B cell (primary cell): Measurements from ENCODE around the gene SMAP2. TPM values are rescaled to one million over a fixed set of nuclear protein-coding genes. Genes with fewer than 3 reads are reported as not detected.

ENCODE experiments used
- ATAC-seq: fragments of 200-7000 bp; cut with Tn5 transposase; one replicate; pipeline ENCODE4 v1.10.0; 2021; ENCODE audit warnings: low read depth, mild to moderate bottlenecking, moderate number of reproducible peaks, moderate library complexity
- CTCF ChIA-PET: fragments of 350-600 bp; sonication (Branson Sonifier 250); formaldehyde crosslinking; loops from one replicate; lab custom pipeline; 2021; ENCODE audit warnings: antibody characterized with exemption, inconsistent platforms; lab: Charles Lee
- POLR2A ChIA-PET: fragments of 350-600 bp; sonication (Branson Sonifier 250); formaldehyde crosslinking; loops from one replicate; lab custom pipeline; 2021; ENCODE audit warnings: antibody characterized with exemption; lab: Charles Lee
- DNase-seq: peaks from one replicate; pipeline ENCODE4 v3.0.0; 2013
- H2AFZ ChIP-seq: 2 replicates; pipeline ENCODE4 v1.6.1; 2012; ENCODE audit warnings: mild to moderate bottlenecking, low read depth, low read length; ENCODE audit not compliant: insufficient read depth, poor library complexity, severe bottlenecking
- H3K27ac ChIP-seq, 2 donors: 1 replicate in 1 of 2; 2 replicates in 1 of 2; pipeline ENCODE4 v1.5.1; 2012 to 2013; ENCODE audit warnings: low read length in 2 of 2, mild to moderate bottlenecking in 2 of 2, moderate library complexity in 1 of 2
- H3K27me3 ChIP-seq, 4 experiments: fragments of 200-600 bp in 1 of 4; sonication (generic) in 1 of 4; replicated peaks in 1 of 4; 1 replicate in 2 of 4; 2 replicates in 2 of 4; pipeline versions ENCODE4 v1.6.1 to v1.7.0; 2013 to 2016; ENCODE audit warnings: low read length in 3 of 4, mild to moderate bottlenecking in 2 of 4, mixed read lengths in 1 of 4, moderate library complexity in 1 of 4; ENCODE audit not compliant: insufficient read depth in 4 of 4, control insufficient read depth in 3 of 4; ENCODE audit errors: control extremely low read depth in 1 of 4
- H3K36me3 ChIP-seq, 2 experiments: replicated peaks in 1 of 2; 1 replicate in 1 of 2; 2 replicates in 1 of 2; pipeline versions ENCODE4 v1.6.1 to v1.7.1; 2013; ENCODE audit warnings: low read length in 1 of 2; ENCODE audit not compliant: insufficient read depth in 2 of 2, control insufficient read depth in 1 of 2; ENCODE audit errors: control extremely low read depth in 1 of 2, extremely low read depth in 1 of 2
- H3K4me1 ChIP-seq, 2 donors: fragments of 200-600 bp in 1 of 2; sonication (generic) in 1 of 2; 1 replicate in 1 of 2; 2 replicates in 1 of 2; pipeline versions ENCODE4 v1.5.1 to v1.6.1; 2013 to 2017; ENCODE audit warnings: low read length in 2 of 2; ENCODE audit not compliant: control insufficient read depth in 2 of 2, insufficient read depth in 2 of 2
- H3K4me2 ChIP-seq: replicated peaks from 2 replicates; pipeline ENCODE3; 2012; ENCODE audit warnings: mild to moderate bottlenecking, low read depth, low read length; ENCODE audit not compliant: poor library complexity, severe bottlenecking
- H3K4me3 ChIP-seq, 5 experiments: fragments of 200-600 bp in 1 of 5; sonication (generic) in 1 of 5; 1 replicate in 3 of 5; 2 replicates in 2 of 5; pipeline versions ENCODE4 v1.5.1 to v1.7.0; 2011 to 2016; ENCODE audit warnings: low read length in 4 of 5, mild to moderate bottlenecking in 4 of 5, low read depth in 2 of 5, control low read depth in 1 of 5, moderate library complexity in 1 of 5; ENCODE audit not compliant: insufficient read depth in 1 of 5; ENCODE audit errors: control extremely low read depth in 1 of 5, extremely low read depth in 1 of 5
- H3K79me2 ChIP-seq: fragments of 200-600 bp; sonication (generic); one replicate; pipeline ENCODE4 v1.6.0; 2016; ENCODE audit warnings: low read length; ENCODE audit not compliant: control insufficient read depth, insufficient read depth
- H3K9ac ChIP-seq: fragments of 200-600 bp; sonication (generic); 2 replicates; pipeline ENCODE4 v1.6.1; 2017; ENCODE audit warnings: mild to moderate bottlenecking, low read length, moderate library complexity
- H3K9me3 ChIP-seq, 3 donors: one replicate each; pipeline versions ENCODE4 v1.6.1 to v1.7.1; 2013; ENCODE audit warnings: low read length in 2 of 3; ENCODE audit not compliant: control insufficient read depth in 2 of 3, insufficient read depth in 1 of 3; ENCODE audit errors: control extremely low read depth in 1 of 3
- H4K20me1 ChIP-seq: 2 replicates; pipeline ENCODE4 v1.6.0; 2012; ENCODE audit warnings: mild to moderate bottlenecking, low read length; ENCODE audit not compliant: insufficient read depth, control insufficient read depth, poor library complexity, severe bottlenecking
- H3K27ac Mint-ChIP-seq: one replicate; pipeline ENCODE4 v1.8.0; 2021; ENCODE audit warnings: mixed read lengths
- H3K27me3 Mint-ChIP-seq: one replicate; pipeline ENCODE4 v1.8.0; 2021; ENCODE audit warnings: mixed read lengths
- H3K4me1 Mint-ChIP-seq: one replicate; pipeline ENCODE4 v1.8.0; 2021; ENCODE audit warnings: mixed read lengths
- H3K4me3 Mint-ChIP-seq: one replicate; pipeline ENCODE4 v1.8.0; 2021; ENCODE audit warnings: mixed read lengths
- H3K9me3 Mint-ChIP-seq: one replicate; pipeline ENCODE4 v1.8.0; 2022; ENCODE audit warnings: mixed read lengths; ENCODE audit not compliant: insufficient read depth
- EZH2 ChIP-seq: IDR thresholded peaks from 2 replicates; pipeline ENCODE4 v1.6.1; 2012; ENCODE audit warnings: borderline replicate concordance, low read depth, mild to moderate bottlenecking, moderate library complexity, low read length; ENCODE audit not compliant: insufficient read depth, poor library complexity, severe bottlenecking
- WGBS: methylation state at CpG from one replicate; pipeline ENCODE4 v1.1.5; 2013; ENCODE audit warnings: missing lambda C conversion rate; ENCODE audit not compliant: insufficient coverage; 5-methylcytosine and 5-hydroxymethylcytosine counted together
- intact Hi-C: fragments of 100-400 bp; cut with micrococcal nuclease; formaldehyde crosslinking; loops from one replicate; pipeline ENCODE4 v1.10.0; 2022
- polyA plus RNA-seq: library from polyadenylated mRNA; depleted of rRNA; stranded (reverse); fragments of >200 nt; gene quantifications from 2 replicates; pipeline ENCODE4 v1.2.3, GENCODE V29; 2012
- total RNA-seq, 2 donors: library from RNA; stranded (reverse); fragments of 120-200 nt in 1 of 2; gene quantifications; 1 replicate in 1 of 2; 2 replicates in 1 of 2; pipeline versions ENCODE4 v1.2.3 to v1.2.4, GENCODE V29; 2013 to 2022
- TF ChIP-seq, protein P1 (sequence below): fragments of 200-600 bp; IDR thresholded peaks from one replicate; pipeline ENCODE4 v1.8.0; 2022; ENCODE audit warnings: antibody characterized with exemption, mild to moderate bottlenecking

SMAP2 gene
- total and polyA plus RNA-seq, 2 donors (not counting 1 experiment from before 2014, with no cell fraction given): 275 to 305 TPM

DNA sequence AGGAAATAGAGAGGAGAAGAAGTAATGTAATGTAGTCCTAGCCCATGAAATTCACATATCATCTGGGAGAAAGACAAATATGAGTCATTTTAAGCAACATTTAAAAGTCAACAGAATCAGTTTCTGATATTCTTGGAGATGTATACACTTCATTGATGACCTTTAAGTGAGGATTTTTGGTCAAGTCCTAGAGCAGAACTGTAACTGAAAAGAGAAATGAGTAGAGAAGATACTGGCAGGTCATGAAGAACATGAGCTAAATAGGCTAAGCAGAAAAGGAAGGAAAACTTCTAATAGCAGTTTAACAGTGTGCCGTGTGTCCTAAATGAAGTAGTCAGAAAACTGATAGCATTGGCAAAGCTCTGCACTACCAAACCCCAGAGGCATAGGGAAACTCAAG, 81.3 kb downstream of the SMAP2 start:
- Histone ChIP-seq H3K4me2 (no peak overlapping the region), H3K27ac (no peak overlapping the region), H3K9me3 (peaks cover 17 to 58% (median 43%) of the 10 kb centered on the region in 3 donors), H3K79me2 (no peaks in the 10 kb centered on the region), H4K20me1 (no peaks in the 10 kb centered on the region), H3K9ac (no peak overlapping the region), H3K4me1 (peaks cover 11 to 12% of the 10 kb centered on the region in 2 donors), H3K36me3 (peaks cover 13 to 19% of the 10 kb centered on the region in 2 experiments), H2AFZ (no peak overlapping the region), H3K4me3 (no peak overlapping the region), H3K27me3 (no peaks in the 10 kb centered on the region)
- no peak for ATAC-seq
- POLR2A ChIA-PET: no interaction called here
- Mint-ChIP-seq H3K27me3 (no peaks in the 10 kb centered on the region), H3K9me3 (peaks cover 35% of the 10 kb centered on the region), H3K4me3 (no peak overlapping the region), H3K4me1 (peaks cover 19% of the 10 kb centered on the region), H3K27ac (no peak overlapping the region)
- DNase-seq: no peak
- intact Hi-C loops: loop anchor here (5.0 kb wide), 1 partner anchor 83 kb away; the partner anchor contains the start of gene SMAP2
- CTCF ChIA-PET: interaction anchor here (0.6 to 0.7 kb wide), 3 partner anchors 18 to 413 kb away, joined by 3 to 4 read pairs (median 4); no protein-coding TSS in a partner anchor
- WGBS: no CpG with 5 or more reads among the region's 1 CpG
- no peak for TF ChIP-seq EZH2
- TF ChIP-seq, protein P1, sequence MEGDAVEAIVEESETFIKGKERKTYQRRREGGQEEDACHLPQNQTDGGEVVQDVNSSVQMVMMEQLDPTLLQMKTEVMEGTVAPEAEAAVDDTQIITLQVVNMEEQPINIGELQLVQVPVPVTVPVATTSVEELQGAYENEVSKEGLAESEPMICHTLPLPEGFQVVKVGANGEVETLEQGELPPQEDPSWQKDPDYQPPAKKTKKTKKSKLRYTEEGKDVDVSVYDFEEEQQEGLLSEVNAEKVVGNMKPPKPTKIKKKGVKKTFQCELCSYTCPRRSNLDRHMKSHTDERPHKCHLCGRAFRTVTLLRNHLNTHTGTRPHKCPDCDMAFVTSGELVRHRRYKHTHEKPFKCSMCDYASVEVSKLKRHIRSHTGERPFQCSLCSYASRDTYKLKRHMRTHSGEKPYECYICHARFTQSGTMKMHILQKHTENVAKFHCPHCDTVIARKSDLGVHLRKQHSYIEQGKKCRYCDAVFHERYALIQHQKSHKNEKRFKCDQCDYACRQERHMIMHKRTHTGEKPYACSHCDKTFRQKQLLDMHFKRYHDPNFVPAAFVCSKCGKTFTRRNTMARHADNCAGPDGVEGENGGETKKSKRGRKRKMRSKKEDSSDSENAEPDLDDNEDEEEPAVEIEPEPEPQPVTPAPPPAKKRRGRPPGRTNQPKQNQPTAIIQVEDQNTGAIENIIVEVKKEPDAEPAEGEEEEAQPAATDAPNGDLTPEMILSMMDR: no peak

DNA sequence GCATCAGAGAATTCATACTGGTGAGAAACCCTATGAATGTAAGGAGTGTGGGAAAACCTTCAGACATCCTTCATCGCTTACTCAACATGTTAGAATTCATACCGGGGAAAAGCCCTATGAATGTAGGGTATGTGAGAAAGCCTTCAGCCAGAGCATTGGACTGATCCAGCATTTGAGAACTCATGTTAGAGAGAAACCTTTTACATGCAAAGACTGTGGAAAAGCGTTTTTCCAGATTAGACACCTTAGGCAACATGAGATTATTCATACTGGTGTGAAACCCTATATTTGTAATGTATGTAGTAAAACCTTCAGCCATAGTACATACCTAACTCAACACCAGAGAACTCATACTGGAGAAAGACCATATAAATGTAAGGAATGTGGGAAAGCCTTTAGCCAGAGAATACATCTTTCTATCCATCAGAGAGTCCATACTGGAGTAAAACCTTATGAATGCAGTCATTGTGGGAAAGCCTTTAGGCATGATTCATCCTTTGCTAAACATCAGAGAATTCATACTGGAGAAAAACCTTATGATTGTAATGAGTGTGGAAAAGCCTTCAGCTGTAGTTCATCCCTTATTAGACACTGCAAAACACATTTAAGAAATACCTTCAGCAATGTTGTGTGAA, 89.5 kb downstream of the SMAP2 start:
- no peak for ATAC-seq
- no peak for TF ChIP-seq EZH2
- TF ChIP-seq, protein P1: no peak
- DNase-seq: peak; percentile 29
- Histone ChIP-seq H3K4me1 (no peaks in the 10 kb centered on the region), H4K20me1 (no peaks in the 10 kb centered on the region), H2AFZ (no peak overlapping the region), H3K4me2 (no peak overlapping the region), H3K79me2 (no peaks in the 10 kb centered on the region), H3K9ac (no peak overlapping the region), H3K4me3 (no peak overlapping the region), H3K27me3 (no peaks in the 10 kb centered on the region), H3K36me3 (peaks cover 5 to 9% of the 10 kb centered on the region in 2 experiments), H3K9me3 (peaks cover 25 to 83% (median 60%) of the 10 kb centered on the region in 3 donors), H3K27ac (no peak overlapping the region)
- peaks cover 30% of the 10 kb centered on the region for H3K9me3 Mint-ChIP-seq
- no peak overlapping the region for H3K27ac Mint-ChIP-seq
- ChIA-PET CTCF (interaction anchor here (0.5 kb wide), 1 partner anchor 88 kb away, joined by 3 read pairs; no protein-coding TSS in a partner anchor), POLR2A (interaction anchor here (0.6 kb wide), 1 partner anchor 11 kb away, joined by 3 read pairs; no protein-coding TSS in a partner anchor)
- no CpG with 5 or more reads among the region's 3 CpGs for WGBS
- intact Hi-C loops: no loop called here
- no peaks in the 10 kb centered on the region for H3K27me3 Mint-ChIP-seq
- no peak overlapping the region for H3K4me3 Mint-ChIP-seq
- H3K4me1 Mint-ChIP-seq: no peaks in the 10 kb centered on the region
